Measurements from ENCODE around the gene SGK1.

DNA sequence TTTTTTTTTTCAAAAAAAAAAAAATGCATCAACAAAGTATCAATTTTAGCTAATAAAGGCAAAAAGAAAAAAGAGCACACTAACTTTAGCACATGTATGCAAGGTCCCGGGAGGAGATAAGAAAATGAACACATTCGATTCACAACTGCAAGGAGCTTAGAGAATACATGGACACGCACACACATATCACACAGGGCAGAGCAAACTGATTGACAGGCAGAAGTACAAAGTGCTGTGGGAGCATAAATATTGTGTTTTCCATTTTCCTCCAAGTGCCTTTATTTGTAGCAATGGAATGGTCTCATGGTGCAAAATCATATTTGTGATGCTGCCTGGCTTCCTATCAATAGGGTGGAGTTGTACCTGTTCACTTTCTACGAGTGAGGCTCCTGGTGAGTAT is 63.8 kb downstream of the SGK1 start:
- TF ChIP-seq CTCF (IDR thresholded peaks at IDR 0.05) (no peak), HDAC2 (IDR thresholded peaks at IDR 0.05) (no peak), JUNB (IDR thresholded peaks at IDR 0.05) (no peak), POLR2AphosphoS2 (conservative IDR thresholded peaks at IDR 0.05; ENCODE audit: low read length) (no peak), JUN (IDR thresholded peaks at IDR 0.05) (no peak)
